Breast epithelium (tissue), 4 donors: Measurements from ENCODE around the gene CNN1. TPM values are rescaled to one million over a fixed set of nuclear protein-coding genes. Genes with fewer than 3 reads are reported as not detected.

ENCODE experiments used
- DNase-seq, 2 donors: peaks; one replicate each; pipeline ENCODE4 v3.0.0-alpha.2; 2019; ENCODE audit warnings: low spot score in 2 of 2
- H3K27ac ChIP-seq, 2 donors: fragments of 200-600 bp; sonication (generic) in 1 of 2; one replicate each; pipeline ENCODE4 v1.5.1; 2016 to 2019; ENCODE audit warnings: mild to moderate bottlenecking in 1 of 2
- H3K27me3 ChIP-seq, 2 donors: fragments of 200-600 bp; sonication (generic) in 1 of 2; one replicate each; pipeline versions ENCODE4 v1.5.1 to v1.6.0; 2017 to 2019; ENCODE audit warnings: control low read depth in 1 of 2, mild to moderate bottlenecking in 1 of 2
- H3K36me3 ChIP-seq: fragments of 200-600 bp; one replicate; pipeline ENCODE4 v1.5.1; 2019
- H3K4me1 ChIP-seq, 2 donors: fragments of 200-600 bp; sonication (generic); one replicate each; pipeline ENCODE4 v1.5.1; 2016 to 2019; ENCODE audit warnings: control low read depth in 1 of 2
- H3K4me3 ChIP-seq, 3 donors: fragments of 200-600 bp; sonication (generic); 1 replicate in 2 of 3; 2 replicates in 1 of 3; pipeline ENCODE4 v1.5.1; 2016 to 2019; ENCODE audit warnings: mild to moderate bottlenecking in 3 of 3, moderate library complexity in 2 of 3
- H3K9me3 ChIP-seq, 2 donors: fragments of 200-600 bp; sonication (generic) in 1 of 2; one replicate each; pipeline ENCODE4 v1.5.1; 2016 to 2019; ENCODE audit warnings: control low read depth in 1 of 2
- CTCF ChIP-seq, 3 donors: fragments of 450-650 bp; IDR thresholded peaks; one replicate each; pipeline ENCODE4 v1.5.1; 2016 to 2017; ENCODE audit warnings: antibody characterized with exemption in 3 of 3, mild to moderate bottlenecking in 3 of 3, moderate library complexity in 3 of 3
- POLR2A ChIP-seq: fragments of 450-650 bp; IDR thresholded peaks from one replicate; pipeline ENCODE4 v1.6.1; 2016; ENCODE audit warnings: antibody characterized with exemption, mild to moderate bottlenecking, moderate library complexity
- POLR2AphosphoS5 ChIP-seq, 3 donors: sonication (generic); formaldehyde crosslinking; IDR thresholded peaks; one replicate each; pipeline ENCODE4 v1.6.1; 2017; ENCODE audit warnings: antibody characterized with exemption in 3 of 3
- intact Hi-C: fragments of 100-400 bp; cut with DNase I; formaldehyde crosslinking; loops from one replicate; pipeline ENCODE4 v1.15.1; 2023; ENCODE audit warnings: low total_unique reads
- total RNA-seq, 3 donors: library from RNA; depleted of rRNA; stranded (reverse); fragments of >200 nt; gene quantifications; one replicate each; pipeline ENCODE4 v1.1.0, GENCODE V29; 2016

Gene CNN1
- total RNA-seq, 3 donors from 2014 or later = 2.2 to 106 (median 74.3) TPM

GRCh38 chr19:11510444-11510843 is 28.2 kb upstream of the CNN1 start:
- H3K36me3 ChIP-seq = no peaks in the 10 kb centered on the region
- TF ChIP-seq POLR2AphosphoS5 (IDR thresholded peaks at IDR 0.05) (no peak), CTCF (IDR thresholded peaks at IDR 0.05) (no peak), POLR2A (no peak)

GRCh38 chr19:11513946-11514345 is 24.7 kb upstream of the CNN1 start:
- DNase-seq = no peak
- Histone ChIP-seq H3K27ac (no peak overlapping the region), H3K27me3 (no peaks in the 10 kb centered on the region), H3K36me3 (no peaks in the 10 kb centered on the region), H3K4me3 (no peak overlapping the region), H3K9me3 (no peaks in the 10 kb centered on the region), H3K4me1 (no peaks in the 10 kb centered on the region)
- intact Hi-C loops = no loop called here
- TF ChIP-seq CTCF (IDR thresholded peaks at IDR 0.05) (no peak), POLR2AphosphoS5 (IDR thresholded peaks at IDR 0.05) (no peak), POLR2A (no peak)

More at GRCh38 chr19:11510444-11510843, 28.2 kb upstream of the CNN1 start:
- Histone ChIP-seq H3K4me3 (no peak overlapping the region), H3K27me3 (no peaks in the 10 kb centered on the region), H3K27ac (no peak overlapping the region), H3K9me3 (no peaks in the 10 kb centered on the region), H3K4me1 (peaks cover 0 to 4% of the 10 kb centered on the region in 2 donors)
- intact Hi-C loops = no loop called here
- DNase-seq = no peak

- intact Hi-C loops = no loop called here
- Histone ChIP-seq H3K4me1 (no peaks in the 10 kb centered on the region), H3K4me3 (no peak overlapping the region), H3K9me3 (no peaks in the 10 kb centered on the region), H3K27ac (no peak overlapping the region), H3K27me3 (no peaks in the 10 kb centered on the region), H3K36me3 (no peaks in the 10 kb centered on the region)
- TF ChIP-seq POLR2A = no peak
- TF ChIP-seq CTCF (IDR thresholded peaks at IDR 0.05) = no peak
- TF ChIP-seq POLR2AphosphoS5 (IDR thresholded peaks at IDR 0.05) = no peak
- DNase-seq = no peak
Observed at GRCh38 chr19:11519138-11519537, 19.5 kb upstream of the CNN1 start.

- peak within 1 kb of the TSS; percentile 86 to 91 for H3K27ac ChIP-seq
- H3K9me3 ChIP-seq = no peaks in the 10 kb centered on the region
- no peaks in the 10 kb centered on the region for H3K36me3 ChIP-seq
- H3K4me3 ChIP-seq = peak within 1 kb of the TSS; percentile 82 to 92 (median 86)
- intact Hi-C loops = no loop called here
- peak; percentile 98 for DNase-seq
- H3K4me1 ChIP-seq = peaks cover 3 to 7% of the 10 kb centered on the region in 2 donors
- H3K27me3 ChIP-seq = no peaks in the 10 kb centered on the region
- TF ChIP-seq POLR2A (peak; percentile 34), POLR2AphosphoS5 (IDR thresholded peaks at IDR 0.05) (peak; percentile 66 to 73 (median 67)), CTCF (IDR thresholded peaks at IDR 0.05) (no peak)
Observed at GRCh38 chr19:11528551-11529341, 9.9 kb upstream of the CNN1 start, which contains the start of gene ECSIT. Gene ECSIT (minus strand): TSS chr19:11529134. CDS start chr19:11519170, 9,964 bp downstream.

GRCh38 chr19:11530432-11530831 is 8.2 kb upstream of the CNN1 start:
- Histone ChIP-seq H3K4me3 (no peak overlapping the region), H3K9me3 (no peaks in the 10 kb centered on the region), H3K27me3 (no peaks in the 10 kb centered on the region), H3K36me3 (no peaks in the 10 kb centered on the region), H3K4me1 (peaks cover 3 to 7% of the 10 kb centered on the region in 2 donors), H3K27ac (no peak overlapping the region)
- intact Hi-C loops = no loop called here
- DNase-seq = peak; percentile 67 to 73
- TF ChIP-seq CTCF (IDR thresholded peaks at IDR 0.05) = no peak
- TF ChIP-seq POLR2A = no peak
- no peak for TF ChIP-seq POLR2AphosphoS5 (IDR thresholded peaks at IDR 0.05)
